Activated CD8-positive, alpha-beta memory T cell treated with anti-CD3 and anti-CD28 coated beads for 24 hours (primary cell): ENCODE results near the gene COL27A1.

Experiments
- DNase-seq: peaks from one replicate; pipeline ENCODE4 v3.0.0-alpha.2; 2020

The COL27A1 gene

GRCh38 chr9:114249424-114250234, 94.3 kb downstream of the COL27A1 start:
- no peak for DNase-seq

GRCh38 chr9:114250235-114250568, 94.9 kb downstream of the COL27A1 start:
- no peak for DNase-seq

GRCh38 chr9:114250648-114251047, 95.3 kb downstream of the COL27A1 start:
- DNase-seq = no peak

GRCh38 chr9:114252394-114252793, 97.1 kb downstream of the COL27A1 start:
- no peak for DNase-seq

DNA sequence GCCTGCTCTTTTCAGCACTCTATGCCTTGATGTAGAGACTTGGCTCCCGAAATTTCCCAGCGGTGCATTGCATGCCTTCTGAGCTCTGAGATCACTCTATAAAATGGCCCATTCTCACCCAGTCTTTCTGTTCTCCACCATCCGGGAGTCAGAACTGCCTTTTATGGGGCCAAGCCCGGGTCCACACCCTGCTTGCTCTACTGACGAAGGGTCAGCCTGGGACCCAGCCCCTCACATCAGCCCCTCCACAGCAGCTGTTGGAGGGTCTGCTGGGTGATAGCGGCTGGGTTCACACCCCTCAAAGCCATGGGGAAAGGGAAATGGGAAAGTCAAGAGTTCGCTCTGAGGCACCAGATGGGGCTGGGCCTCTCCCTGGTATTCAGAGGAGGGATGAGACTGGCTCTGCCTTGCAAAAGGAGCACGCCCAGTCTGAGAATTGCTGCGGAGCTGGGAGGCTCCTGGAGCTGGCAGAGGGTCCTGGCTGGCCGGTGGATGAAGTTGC, 101.5 kb downstream of the COL27A1 start:
- no peak for DNase-seq

GRCh38 chr9:114258218-114258617, 102.9 kb downstream of the COL27A1 start:
- DNase-seq = no peak

DNA sequence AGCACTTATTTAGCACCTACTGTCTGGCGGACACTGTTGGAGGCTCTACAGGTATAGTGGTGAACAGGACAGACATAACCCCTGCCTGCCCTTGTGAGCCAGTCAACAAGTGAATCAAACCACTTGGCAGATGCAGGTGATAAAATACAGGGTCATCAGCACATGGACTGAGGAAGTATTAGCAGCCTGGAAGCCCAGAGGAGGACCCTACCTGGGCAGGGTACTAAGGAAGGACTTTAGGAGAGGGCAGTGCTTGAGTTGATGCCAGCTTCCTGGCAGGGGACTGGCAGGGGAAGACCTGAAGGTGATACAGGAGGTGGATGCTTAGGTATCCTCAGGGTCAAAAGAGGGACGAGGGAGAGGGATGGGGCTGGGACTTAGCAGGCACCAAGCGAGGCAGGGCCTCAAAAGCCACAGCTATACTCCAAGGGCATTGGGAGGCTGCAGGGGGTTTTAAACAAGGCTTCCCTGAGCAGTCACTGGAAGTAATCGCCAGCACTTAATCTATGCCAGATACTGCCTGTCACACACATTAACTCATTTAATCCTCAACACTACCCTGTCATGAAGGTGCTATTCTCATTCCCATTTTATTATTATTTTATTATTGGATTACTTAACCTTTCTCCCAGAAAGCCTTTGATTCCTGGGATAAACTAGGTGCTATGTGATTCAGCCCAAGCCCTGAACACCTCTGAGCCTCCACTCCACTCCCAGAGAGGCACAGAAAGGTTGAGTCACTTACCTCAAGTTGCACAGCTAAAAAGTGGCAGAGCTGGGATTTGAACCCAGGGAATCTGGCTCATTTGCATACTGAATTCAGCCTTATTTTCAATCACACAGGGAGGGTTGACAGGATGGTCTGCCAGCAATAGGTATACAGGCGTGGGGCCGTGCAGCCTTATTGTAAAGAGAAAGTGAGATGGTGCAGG, 103.8 kb downstream of the COL27A1 start:
- no peak for DNase-seq

DNA sequence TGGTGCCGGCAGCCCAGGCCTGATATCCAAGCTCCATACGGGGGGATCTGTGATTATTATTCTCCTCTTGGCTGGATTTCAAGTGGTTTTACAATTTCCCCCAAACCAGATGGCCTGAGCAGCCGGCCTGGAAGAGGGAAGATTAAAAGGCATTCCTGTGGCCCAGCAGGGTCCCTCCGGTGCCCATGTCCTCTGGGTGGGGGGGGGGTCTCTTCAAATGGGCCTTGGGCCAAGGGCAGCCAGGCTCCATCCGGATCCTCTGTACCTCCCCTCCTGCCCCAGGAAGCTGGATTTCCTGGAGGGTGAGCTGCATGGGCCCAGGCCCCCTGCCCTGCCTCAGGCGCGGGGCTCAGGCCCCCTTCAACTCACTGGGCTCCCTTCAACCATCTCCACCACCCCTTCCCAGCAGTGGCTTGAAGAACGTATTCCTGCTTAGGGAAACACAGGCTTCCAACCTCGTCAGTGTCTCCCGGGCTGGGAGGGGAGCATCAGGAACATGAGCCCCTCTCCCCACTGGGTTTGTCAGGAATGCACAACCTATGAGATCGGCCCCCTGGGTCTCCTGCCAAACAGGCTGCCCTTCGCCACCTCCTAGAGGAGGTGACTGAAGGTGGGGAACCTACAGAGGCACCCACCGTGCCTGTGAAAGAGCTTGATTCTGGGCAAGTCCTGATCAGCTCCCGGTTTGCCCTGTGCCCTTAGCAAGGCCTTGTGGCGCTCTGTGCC, 104.6 kb downstream of the COL27A1 start:
- no peak for DNase-seq

GRCh38 chr9:114261026-114261425, 105.7 kb downstream of the COL27A1 start:
- no peak for DNase-seq

DNA sequence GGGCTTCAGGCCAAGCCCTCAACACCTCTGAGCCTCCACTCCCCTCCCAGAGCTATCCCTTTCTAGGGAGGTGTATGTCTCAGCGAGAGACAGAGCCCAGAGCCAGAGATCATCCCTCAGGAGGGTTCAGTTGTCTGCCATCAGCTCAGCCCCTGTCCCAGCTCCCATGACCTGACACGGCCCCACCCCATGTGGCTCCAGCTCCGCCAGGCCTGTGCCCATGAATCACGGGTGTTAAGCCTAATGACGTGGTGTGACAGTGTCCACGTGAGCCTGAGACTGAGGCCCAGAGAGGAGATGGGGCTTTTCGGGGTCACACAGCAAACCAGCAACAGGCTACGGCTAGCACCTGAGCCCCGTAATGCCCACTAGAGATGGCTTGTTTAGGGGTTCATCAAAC, 106.7 kb downstream of the COL27A1 start:
- no peak for DNase-seq

GRCh38 chr9:114263853-114264510, 108.6 kb downstream of the COL27A1 start:
- no peak for DNase-seq

DNA sequence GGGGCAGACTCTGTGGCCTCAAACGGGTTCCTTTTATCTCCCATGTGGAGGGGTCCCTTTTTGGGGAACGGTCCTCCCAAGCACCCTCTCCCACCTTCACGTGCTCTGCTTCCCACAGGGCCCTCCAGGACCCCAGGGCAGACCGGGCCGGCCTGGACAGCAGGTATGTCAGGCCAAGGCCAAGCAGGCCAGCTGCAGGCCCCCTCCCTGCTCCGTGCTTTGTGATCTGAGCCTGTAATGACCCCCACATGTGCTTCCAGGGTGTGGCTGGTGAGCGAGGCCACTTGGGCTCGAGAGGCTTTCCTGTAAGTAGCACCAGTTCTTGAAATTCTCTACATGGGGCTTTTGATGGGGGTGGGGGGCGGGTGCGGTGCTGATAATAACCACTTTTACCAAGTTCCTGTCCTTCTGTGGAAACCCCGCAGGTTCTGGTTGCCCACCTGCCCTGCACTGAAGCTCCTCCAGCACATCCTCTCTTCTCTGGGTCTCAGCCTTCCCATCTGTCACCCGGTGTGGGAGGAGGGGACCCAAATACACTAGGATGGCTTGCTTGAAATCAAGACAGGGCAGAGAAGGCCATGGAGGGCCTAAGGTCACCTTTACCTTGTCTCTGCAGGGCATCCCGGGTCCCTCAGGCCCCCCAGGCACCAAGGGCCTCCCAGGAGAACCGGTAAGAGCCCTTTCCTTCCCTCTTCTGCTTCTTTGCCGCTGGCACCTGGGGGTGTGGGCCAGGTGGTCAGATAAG, 109.6 kb downstream of the COL27A1 start:
- no peak for DNase-seq

- no peak for DNase-seq
These were observed 111.6 kb downstream of the COL27A1 start for GRCh38 chr9:114266969-114267368.

GRCh38 chr9:114269023-114269422, 113.7 kb downstream of the COL27A1 start:
- DNase-seq = no peak

DNA sequence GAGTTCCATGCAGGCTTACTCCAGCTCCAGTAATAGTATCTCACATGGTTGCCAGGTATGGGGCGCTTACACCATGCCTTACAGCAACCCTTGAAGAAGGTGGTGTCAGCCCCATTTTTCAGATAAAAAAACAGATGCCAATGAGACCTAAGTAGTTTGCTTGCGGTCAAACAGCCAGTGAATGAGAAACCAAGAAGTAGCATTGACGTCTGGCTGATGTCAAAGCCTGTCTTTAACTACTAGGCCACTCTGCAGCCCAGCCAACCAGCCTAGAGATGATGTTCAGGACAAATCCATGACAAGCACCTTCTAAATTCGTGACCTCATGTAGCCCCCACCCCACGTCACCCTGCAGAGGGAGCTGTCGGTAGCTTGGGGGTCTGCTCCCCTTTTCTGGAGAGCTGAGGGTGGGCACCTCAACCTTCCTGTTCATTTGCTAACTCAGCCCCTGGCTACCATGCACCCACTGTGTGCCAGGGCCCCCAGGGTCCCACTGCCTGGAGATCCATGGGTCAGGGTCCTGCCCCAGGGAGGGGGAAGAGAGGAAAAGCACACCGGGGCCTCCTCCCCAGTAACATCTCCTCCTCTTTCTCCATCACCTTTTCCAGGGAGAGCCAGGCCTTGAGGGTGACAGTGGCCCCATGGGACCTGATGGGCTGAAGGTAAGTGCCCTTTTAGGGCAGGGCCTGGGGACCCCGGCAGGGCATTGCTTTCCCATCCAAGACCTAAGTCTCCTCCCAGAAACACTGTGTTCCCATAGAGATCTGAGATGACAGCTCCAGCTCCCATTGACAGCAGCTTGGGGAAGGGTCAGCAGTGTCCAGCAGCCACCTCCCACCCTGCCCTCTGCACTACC, 115.0 kb downstream of the COL27A1 start:
- DNase-seq = no peak

GRCh38 chr9:114271556-114272510, 116.5 kb downstream of the COL27A1 start:
- DNase-seq = no peak

- no peak for DNase-seq
These were observed 117.5 kb downstream of the COL27A1 start for GRCh38 chr9:114272739-114273431.

GRCh38 chr9:114273461-114273881, 118.1 kb downstream of the COL27A1 start:
- DNase-seq = no peak

DNA sequence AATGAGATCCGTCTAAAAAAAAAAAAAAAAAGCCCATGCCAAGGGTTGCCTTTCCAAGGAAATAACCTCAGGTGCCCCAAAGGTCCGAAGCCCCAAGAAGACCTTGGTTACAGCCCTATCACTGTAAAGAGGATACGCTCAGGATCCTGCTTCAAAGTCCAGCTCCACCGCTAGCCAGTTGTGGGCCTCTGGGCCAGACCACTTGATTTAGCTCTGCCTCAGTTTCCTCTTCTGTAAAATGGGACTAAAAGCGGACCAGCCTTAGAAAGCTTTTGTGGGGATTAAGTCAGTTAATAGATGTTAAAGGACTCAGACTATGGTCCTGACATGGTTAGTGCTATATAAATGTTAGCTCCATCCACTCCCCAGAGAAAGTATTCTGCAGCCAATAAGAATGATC, 118.9 kb downstream of the COL27A1 start:
- no peak for DNase-seq
